SHP77 treated with DMSO at 0.1 percent for 48 hours (cell line): ENCODE data around the gene SWT1.
"Not testable (repeated sequence)": the region's sequence is repeated elsewhere in the genome, so short reads cannot be mapped to it uniquely, and the experiment has no call there.

ENCODE experiments used
- DNase-seq: peaks from one replicate; lab custom pipeline; 2025; lab: John Stamatoyannopoulos, UW

Gene SWT1

GRCh38 chr1:185291652-185292051 lies 134.7 kb downstream of the SWT1 start:
- DNase-seq, result no peak

DNA sequence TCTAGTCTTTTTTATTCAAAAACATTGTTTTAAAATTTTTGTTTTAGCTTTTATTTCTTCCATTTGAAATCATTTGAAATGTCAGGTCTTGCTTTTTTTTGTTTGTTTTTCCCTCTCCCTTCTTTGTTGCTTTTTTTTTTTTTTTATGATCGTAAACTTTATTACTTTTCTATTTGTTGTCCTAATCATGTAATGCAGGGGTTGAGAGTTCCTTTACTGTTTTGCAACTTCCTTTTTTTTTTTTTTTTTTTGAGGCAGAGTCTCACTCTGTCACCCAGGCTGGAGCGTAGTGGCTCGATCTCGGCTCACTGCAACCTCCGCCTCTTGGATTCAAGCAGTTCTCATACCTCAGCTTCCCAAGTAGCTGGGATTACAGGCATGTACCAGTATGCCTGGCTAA lies 135.3 kb downstream of the SWT1 start:
- no peak for DNase-seq

- DNase-seq, result no peak
These were observed 137.1 kb downstream of the SWT1 start for GRCh38 chr1:185293967-185294542.

DNA sequence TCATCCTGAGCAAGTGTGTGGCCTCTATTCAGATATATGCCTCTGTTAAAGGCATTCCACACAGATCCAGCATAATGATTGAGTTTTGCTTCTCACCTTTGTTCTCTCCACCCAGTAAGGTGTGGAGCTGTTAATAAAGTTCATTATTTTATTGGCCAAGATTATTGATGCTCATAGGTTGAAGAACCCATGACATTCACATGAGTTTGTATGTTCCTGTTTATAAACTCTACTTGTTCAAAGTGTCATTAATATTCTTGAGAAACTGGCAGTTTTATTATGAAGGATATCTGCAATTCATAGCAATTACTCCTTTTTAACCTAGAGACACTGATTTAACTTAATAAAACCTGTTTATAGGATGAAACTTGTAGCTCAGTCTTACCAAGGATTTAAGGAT lies 138.1 kb downstream of the SWT1 start:
- DNase-seq, result no peak

- DNase-seq, result no peak
These were observed 141.0 kb downstream of the SWT1 start for GRCh38 chr1:185297982-185298381.

- DNase-seq, result no peak
These were observed 143.2 kb downstream of the SWT1 start for GRCh38 chr1:185300152-185300551.

- DNase-seq, result no peak
These were observed 148.5 kb downstream of the SWT1 start for GRCh38 chr1:185305419-185305818.

- DNase-seq, result no peak
These were observed 151.2 kb downstream of the SWT1 start for GRCh38 chr1:185308126-185308525.

DNA sequence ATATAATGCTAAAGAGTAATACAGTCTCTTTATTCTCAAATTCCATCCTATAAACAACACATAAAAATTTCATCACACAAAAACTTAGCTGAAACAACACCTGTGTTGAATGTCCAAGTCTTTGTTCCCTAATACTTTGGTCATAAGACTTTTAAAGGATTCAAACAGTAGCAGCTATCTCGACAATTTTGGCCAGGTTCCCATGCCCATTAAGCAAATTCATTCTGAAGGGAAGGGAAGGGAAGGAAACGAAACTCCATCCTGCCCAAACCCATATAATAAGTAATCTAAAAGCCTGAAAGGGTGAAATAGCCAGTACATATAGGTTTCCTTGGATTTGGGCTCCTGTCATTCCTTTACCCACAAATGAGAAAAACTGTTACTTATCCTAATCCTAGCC lies 152.6 kb downstream of the SWT1 start:
- DNase-seq, result no peak

- no peak for DNase-seq
These were observed 154.7 kb downstream of the SWT1 start for GRCh38 chr1:185311589-185312225.

DNA sequence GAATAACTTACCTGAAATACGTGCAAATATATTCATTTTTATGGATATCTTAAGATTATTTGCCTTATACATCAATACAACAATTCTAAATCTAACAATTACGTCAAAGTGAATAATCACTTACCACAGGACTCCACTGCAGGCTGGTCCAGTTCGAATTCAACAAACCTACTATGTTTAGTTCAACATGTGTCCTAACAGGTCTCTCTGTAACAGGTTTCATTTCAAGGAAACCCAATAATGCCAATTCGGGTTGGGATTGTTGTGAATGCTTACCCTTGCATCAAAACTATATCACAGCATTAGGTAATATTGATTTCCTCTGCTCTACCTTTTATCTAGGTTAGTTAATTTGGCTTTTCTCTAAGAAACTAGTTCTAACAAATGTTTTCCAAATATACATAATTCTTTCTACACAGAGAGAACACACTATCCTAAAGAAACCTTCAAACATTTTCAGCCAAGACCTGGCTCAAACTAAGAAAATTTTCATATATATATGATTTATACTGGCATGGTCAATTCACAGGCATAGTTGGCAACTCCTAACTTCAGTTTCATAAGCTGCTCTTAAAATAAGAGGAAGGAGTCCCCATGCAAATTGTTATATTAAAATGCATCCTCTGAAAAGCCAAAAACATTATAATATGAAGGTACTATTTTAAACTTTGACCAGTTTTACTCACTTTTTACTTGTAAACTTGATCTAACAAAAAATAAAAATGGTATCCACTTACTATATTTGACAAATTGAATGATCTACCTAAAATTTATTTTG lies 155.6 kb downstream of the SWT1 start:
- no peak for DNase-seq

DNA sequence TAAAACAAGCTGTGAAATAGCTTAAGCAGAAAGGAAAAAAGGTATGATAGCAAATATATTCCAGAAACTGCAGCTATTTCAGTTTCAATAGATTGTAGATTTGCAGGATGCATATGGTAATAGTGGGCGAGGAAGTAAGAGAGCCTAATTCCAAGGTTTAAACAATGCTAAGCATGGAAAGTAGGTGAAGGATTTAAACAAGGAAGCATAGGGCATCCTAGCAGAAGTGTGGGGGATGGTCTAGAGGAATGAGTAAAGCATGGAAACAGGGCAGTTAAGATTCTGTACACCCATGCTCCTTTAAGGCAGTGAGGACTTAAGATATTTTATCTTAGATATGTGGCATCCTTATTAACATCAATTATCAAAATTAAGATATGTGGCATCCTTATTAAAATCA lies 157.4 kb downstream of the SWT1 start:
- no peak for DNase-seq

DNA sequence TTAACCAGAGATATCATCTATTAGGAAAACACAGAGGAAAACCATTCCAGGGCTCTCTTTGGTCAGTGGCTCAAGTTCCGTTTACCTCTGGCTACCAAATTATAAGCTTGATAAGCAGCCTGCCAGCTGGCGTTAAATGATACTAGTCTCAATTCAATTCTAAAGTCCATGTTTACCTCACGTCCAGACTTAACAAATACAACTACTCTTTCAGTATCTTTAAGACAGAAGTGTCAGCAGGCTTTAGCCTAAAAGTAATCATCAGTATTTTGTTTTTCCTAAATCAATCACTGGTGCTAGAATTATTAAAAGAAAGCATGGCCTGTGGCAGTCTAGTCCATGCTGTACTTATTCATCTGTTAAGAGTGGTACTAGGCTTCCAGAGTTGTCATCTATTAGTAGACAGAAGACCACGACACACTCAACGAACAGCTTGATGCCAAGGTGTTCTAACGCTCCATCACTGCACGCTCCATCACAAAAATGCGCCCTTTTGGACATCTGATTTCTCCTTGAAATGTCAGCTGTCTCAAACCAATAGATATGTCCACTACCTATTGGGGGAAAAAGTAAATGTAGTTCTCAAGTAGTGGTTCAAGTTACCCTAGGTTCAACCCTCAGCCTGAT lies 158.6 kb downstream of the SWT1 start:
- no peak for DNase-seq

GRCh38 chr1:185316163-185317033 lies 159.4 kb downstream of the SWT1 start:
- DNase-seq, result peak; percentile 28

DNA sequence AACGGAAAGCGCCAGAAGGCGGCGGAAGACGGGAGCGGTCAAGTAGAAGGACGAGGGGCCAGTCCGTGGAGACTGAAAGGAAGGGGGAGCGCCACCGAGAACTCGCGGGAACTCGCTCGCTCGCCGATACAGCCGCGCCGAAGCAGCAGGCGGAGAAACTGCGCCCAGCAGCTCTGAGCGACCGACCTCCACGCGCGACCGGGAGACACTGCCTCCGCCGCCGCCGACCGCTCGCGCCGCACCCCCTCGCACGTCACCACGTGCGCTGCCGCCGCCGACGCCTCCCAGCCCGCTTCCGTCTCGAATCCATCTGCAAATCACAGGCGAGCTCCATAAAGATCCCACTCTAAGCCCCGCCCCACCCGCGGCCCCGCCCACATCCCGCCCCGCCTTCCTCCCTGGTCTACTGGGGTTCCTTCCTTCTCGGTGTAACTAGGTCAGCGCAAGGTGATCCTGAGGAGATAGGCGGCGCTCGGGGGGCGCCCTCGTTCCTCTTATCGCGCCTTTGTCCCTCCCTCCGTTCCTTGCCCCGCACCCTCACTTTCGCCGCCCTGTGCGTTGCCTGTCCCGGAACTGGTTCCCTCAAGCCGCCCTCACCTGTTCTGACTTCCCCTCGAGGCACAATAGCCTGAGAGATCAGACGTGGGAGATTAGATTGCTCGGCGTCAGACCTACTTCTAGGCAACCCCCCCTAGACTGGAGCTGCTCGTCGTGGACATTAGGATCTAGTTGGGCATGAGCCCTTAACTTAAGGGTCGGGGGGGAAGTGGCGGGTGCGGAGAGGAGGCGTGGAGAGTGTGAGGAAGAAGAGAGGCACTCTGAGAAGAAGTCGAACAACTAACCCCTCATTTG lies 160.3 kb downstream of the SWT1 start, which contains the start of gene IVNS1ABP:
Gene IVNS1ABP, minus strand, starts transcription at position 210 of the 852 bp plus-strand sequence. CDS start 7,750 bp downstream, outside the sequence.
- DNase-seq, result peak; percentile 90

- peak; percentile 40 for DNase-seq
These were observed 160.9 kb downstream of the SWT1 start for GRCh38 chr1:185317886-185318310.

DNA sequence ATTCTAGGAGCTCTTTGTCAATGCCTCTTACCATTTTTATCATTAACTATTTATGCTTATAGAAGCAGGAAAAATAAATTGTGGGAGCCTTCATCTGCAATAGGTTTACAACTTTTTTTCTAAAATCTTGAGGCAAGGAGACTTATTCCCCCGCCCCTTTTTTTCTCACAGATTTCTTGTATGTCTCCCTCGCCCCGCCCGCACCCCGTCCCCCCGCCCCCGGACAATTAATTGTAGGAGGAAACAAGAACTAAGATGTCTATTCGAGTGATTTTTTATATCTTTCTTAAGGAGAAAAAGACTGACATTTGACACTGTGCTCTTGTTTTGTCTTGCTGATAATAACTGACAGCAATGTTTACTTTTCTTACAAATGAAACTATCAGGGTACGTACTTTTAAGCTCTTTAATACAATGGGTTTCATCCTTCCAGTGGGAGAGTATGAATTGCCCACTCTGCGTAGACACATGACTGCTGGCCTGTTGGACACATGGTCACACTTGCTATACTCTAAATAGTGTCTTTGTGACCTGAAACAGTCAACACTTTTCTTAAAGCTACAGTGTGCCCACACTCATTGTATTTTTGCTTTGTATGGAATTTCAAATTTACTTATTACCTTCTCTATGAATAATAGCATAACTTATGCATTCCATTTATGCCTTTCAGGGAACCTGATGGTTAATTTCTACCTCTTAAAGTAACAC lies 161.6 kb downstream of the SWT1 start:
- DNase-seq, result no peak

GRCh38 chr1:185319139-185319475 lies 162.1 kb downstream of the SWT1 start:
- DNase-seq, result no peak

GRCh38 chr1:185321104-185321503 lies 164.1 kb downstream of the SWT1 start:
- not testable (repeated sequence) for DNase-seq

DNA sequence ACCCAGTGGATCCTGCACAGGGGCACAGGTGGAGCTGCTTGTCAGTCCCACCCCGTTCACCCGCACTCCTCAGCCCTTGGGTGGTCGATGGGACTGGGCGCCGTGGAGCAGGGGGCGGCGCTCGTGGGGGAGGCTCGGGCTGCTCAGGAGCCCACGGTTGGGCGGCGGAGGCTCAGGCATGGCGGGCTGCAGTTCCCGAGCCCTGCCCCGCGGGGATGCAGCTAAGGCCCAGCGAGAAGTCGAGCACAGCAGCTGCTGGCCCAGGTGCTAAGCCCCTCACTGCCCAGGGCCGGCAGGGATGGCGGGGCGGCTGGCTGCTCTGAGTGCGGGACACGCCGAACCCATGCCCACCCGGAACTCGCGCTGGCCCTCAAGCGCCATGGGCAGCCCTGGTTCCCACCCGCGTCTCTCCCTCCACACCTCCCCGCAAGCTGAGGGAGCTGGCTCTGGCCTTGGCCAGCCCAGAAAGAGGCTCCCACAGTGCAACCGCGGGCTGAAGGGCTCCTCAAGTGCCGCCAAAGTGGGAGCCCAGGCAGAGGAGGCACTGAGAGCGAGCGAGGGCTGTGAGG lies 164.8 kb downstream of the SWT1 start:
- DNase-seq, result not testable (repeated sequence)
